Right kidney (tissue), 1 donor: ENCODE measurements around the gene GPR137B.
A peak's percentile ranks its signal among the peaks of the same experiment; 100 is the strongest.
"Not testable (repeated sequence)": the region's sequence is repeated elsewhere in the genome, so short reads cannot be mapped to it uniquely, and the experiment has no call there.

Source experiments
- DNase-seq: peaks from one replicate; pipeline ENCODE4 v3.0.0-alpha.2; 2016

GPR137B gene

GRCh38 chr1:236188084-236188483 is 45.7 kb downstream of the GPR137B start:
- not testable (repeated sequence) for DNase-seq

- DNase-seq, result no peak
Measured at GRCh38 chr1:236193184-236193583, 50.8 kb downstream of the GPR137B start.

- no peak for DNase-seq
Measured at GRCh38 chr1:236200925-236201324, 58.6 kb downstream of the GPR137B start.

GRCh38 chr1:236201786-236202185 is 59.4 kb downstream of the GPR137B start:
- no peak for DNase-seq

- no peak for DNase-seq
Measured at GRCh38 chr1:236204039-236204438, 61.7 kb downstream of the GPR137B start.

- no peak for DNase-seq
Measured at GRCh38 chr1:236204656-236205055, 62.3 kb downstream of the GPR137B start.

GRCh38 chr1:236206548-236206947 is 64.2 kb downstream of the GPR137B start:
- peak; percentile 8 for DNase-seq

- no peak for DNase-seq
Measured at GRCh38 chr1:236207121-236207520, 64.8 kb downstream of the GPR137B start.

GRCh38 chr1:236207569-236207968 is 65.2 kb downstream of the GPR137B start:
- DNase-seq, result no peak

- DNase-seq, result no peak
Measured at GRCh38 chr1:236209185-236209584, 66.8 kb downstream of the GPR137B start.

GRCh38 chr1:236209713-236210112 is 67.4 kb downstream of the GPR137B start:
- DNase-seq, result no peak

- DNase-seq, result no peak
Measured at GRCh38 chr1:236211815-236212214, 69.5 kb downstream of the GPR137B start.

GRCh38 chr1:236213534-236213933 is 71.2 kb downstream of the GPR137B start:
- no peak for DNase-seq

- DNase-seq, result no peak
Measured at GRCh38 chr1:236214761-236215160, 72.4 kb downstream of the GPR137B start.

- DNase-seq, result no peak
Measured at GRCh38 chr1:236220473-236220872, 78.1 kb downstream of the GPR137B start.

GRCh38 chr1:236222632-236223031 is 80.3 kb downstream of the GPR137B start:
- no peak for DNase-seq

GRCh38 chr1:236228411-236228810 is 86.1 kb downstream of the GPR137B start:
- no peak for DNase-seq

- no peak for DNase-seq
Measured at GRCh38 chr1:236235116-236235515, 92.8 kb downstream of the GPR137B start.

- DNase-seq, result no peak
Measured at GRCh38 chr1:236239092-236239585, 96.8 kb downstream of the GPR137B start.

- DNase-seq, result no peak
Measured at GRCh38 chr1:236240675-236241074, 98.3 kb downstream of the GPR137B start.

GRCh38 chr1:236242568-236242967 is 100.2 kb downstream of the GPR137B start:
- no peak for DNase-seq

GRCh38 chr1:236247286-236247685 is 104.9 kb downstream of the GPR137B start:
- no peak for DNase-seq

GRCh38 chr1:236251587-236251986 is 109.2 kb downstream of the GPR137B start:
- DNase-seq, result no peak

- DNase-seq, result no peak
Measured at GRCh38 chr1:236253119-236253518, 110.8 kb downstream of the GPR137B start.
